GOT3 (cell line): ENCODE data around the gene DPP10.
"Not testable (repeated sequence)": the region's sequence is repeated elsewhere in the genome, so short reads cannot be mapped to it uniquely, and the experiment has no call there.

Source experiments
- DNase-seq: peaks from one replicate; lab custom pipeline; 2025; ENCODE audit warnings: mixed read lengths; lab: John Stamatoyannopoulos, UW

The DPP10 gene

GRCh38 chr2:114968748-114969400 lies 526.4 kb downstream of the DPP10 start:
- DNase-seq = no peak

- not testable (repeated sequence) for DNase-seq
Measured at GRCh38 chr2:115004321-115004720, 561.9 kb downstream of the DPP10 start.

- no peak for DNase-seq
Measured at GRCh38 chr2:115011721-115012120, 569.3 kb downstream of the DPP10 start.

- not testable (repeated sequence) for DNase-seq
Measured at GRCh38 chr2:115022013-115022412, 579.6 kb downstream of the DPP10 start.

GRCh38 chr2:115034801-115035200 lies 592.4 kb downstream of the DPP10 start:
- DNase-seq = no peak

GRCh38 chr2:115036818-115037217 lies 594.4 kb downstream of the DPP10 start:
- no peak for DNase-seq

- DNase-seq = no peak
Measured at GRCh38 chr2:115057473-115057872, 615.0 kb downstream of the DPP10 start.

- DNase-seq = no peak
Measured at GRCh38 chr2:115070002-115070401, 627.6 kb downstream of the DPP10 start.

- DNase-seq = no peak
Measured at GRCh38 chr2:115071534-115071933, 629.1 kb downstream of the DPP10 start.

GRCh38 chr2:115075800-115076199 lies 633.4 kb downstream of the DPP10 start:
- DNase-seq = no peak

- DNase-seq = no peak
Measured at GRCh38 chr2:115077626-115078025, 635.2 kb downstream of the DPP10 start.

GRCh38 chr2:115083225-115083624 lies 640.8 kb downstream of the DPP10 start:
- no peak for DNase-seq

GRCh38 chr2:115083711-115084110 lies 641.3 kb downstream of the DPP10 start:
- DNase-seq = no peak

- no peak for DNase-seq
Measured at GRCh38 chr2:115084446-115084845, 642.0 kb downstream of the DPP10 start.

GRCh38 chr2:115086051-115086620 lies 643.7 kb downstream of the DPP10 start:
- DNase-seq = not testable (repeated sequence)

- DNase-seq = no peak
Measured at GRCh38 chr2:115094441-115094840, 652.0 kb downstream of the DPP10 start.

GRCh38 chr2:115105966-115106365 lies 663.5 kb downstream of the DPP10 start:
- no peak for DNase-seq

GRCh38 chr2:115115135-115115534 lies 672.7 kb downstream of the DPP10 start:
- DNase-seq = no peak

- DNase-seq = no peak
Measured at GRCh38 chr2:115118306-115118705, 675.9 kb downstream of the DPP10 start.

GRCh38 chr2:115119086-115119485 lies 676.6 kb downstream of the DPP10 start:
- DNase-seq = no peak

- no peak for DNase-seq
Measured at GRCh38 chr2:115122701-115123100, 680.3 kb downstream of the DPP10 start.

GRCh38 chr2:115124817-115125216 lies 682.4 kb downstream of the DPP10 start:
- DNase-seq = no peak

- no peak for DNase-seq
Measured at GRCh38 chr2:115129536-115129935, 687.1 kb downstream of the DPP10 start.

GRCh38 chr2:115160531-115161080 lies 718.2 kb downstream of the DPP10 start:
- DNase-seq = no peak
